Measurements from ENCODE around the gene CLIC6.
"Not testable (repeated sequence)": the region's sequence is repeated elsewhere in the genome, so short reads cannot be mapped to it uniquely, and the experiment has no call there.

The CLIC6 gene

DNA sequence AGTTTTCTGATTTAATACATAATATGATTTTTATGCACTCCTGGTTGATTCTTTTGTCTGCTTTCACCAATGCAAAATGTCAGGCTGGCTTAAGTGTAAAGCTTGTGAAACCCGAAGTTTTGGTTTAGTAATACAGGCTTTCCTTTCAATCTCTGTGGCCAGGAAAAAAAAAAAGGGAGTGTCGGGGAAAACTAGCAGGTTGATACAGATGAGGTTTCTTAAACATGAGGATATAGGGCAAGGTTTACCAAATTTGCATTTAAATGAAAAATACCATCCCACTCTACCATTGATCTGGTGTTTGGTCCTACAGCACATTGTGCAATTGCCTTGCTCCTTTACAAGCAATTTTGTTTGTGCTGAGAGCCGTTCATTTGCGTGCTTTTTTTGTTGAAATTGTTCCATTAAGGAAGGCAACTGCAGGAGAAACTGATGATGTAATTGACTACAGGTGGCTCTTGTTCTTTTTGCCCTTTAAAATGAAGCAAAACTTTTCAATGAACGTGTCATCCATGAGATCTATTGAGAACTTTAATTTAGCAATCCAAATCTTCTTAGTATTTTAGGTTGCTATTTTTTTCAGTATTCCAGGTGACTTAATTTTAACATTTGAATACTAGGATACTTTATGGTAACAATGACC lies 22.7 kb downstream of the CLIC6 start:
- DNase-seq (ENCODE audit: low spot score) (no peak), FAIRE-seq (no peak)

DNA sequence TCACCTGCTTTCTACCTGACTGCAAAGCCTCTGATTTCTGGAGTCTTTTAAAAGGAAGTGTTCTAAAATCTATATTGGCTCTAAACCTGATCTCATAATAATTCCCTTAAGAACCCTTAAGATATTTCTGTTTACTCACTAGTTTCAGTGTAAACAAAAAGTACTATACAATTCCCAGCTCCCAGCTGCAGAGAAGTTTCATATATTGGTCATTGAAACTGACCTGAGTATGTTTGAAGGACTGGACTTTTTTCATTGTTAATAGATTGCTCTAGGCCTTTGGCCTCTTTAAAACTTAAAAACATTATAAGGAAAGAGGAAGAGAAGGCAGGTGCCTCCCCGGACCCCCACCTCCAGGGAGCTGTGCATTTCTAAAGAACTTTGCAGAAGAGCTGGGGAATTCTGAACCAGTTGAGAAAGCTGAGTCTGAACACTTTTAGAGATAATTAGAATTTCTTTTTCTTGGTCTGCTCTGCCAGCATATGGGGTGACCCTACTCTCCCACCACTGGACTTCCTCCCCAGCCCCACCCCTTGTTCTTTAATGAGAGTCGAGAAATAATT lies 23.7 kb downstream of the CLIC6 start:
- FAIRE-seq = no peak

DNA sequence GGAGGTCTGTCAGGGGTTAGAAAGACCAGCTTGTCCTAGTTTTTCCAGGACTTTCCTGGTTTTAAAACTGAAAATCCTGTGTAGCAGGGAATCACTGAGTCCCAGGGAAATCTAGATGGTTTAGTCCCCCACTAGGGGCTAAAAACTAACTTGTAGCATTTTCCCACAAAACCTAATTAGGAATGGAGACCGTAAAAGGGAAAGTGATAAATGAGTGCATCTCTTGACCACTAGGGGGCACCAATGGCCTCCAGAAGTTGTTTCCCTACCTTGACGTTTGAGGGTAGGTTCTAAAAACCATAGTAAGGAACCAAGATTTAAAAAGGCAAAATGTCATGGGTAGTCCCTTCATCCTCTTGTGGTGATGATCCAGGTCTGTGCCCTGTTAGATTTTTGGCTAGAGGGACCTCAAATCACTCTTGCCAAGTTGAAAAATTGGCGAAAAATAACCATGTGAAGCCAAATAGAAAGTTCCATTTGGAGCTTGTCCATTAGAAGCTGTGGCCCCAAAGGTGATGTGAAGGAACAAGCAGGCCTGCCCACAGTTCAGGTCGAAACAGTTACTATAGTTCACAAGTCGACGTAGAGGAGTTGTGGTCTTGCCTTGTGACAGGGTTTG lies 24.5 kb downstream of the CLIC6 start:
- peak; percentile 58 for DNase-seq (ENCODE audit: low spot score)
- no peak for FAIRE-seq

More for the DNA sequence above, 23.7 kb downstream of the CLIC6 start:
- no peak for DNase-seq (ENCODE audit: low spot score)

GRCh38 chr21:34695434-34695833 lies 26.6 kb downstream of the CLIC6 start:
- FAIRE-seq = no peak
- no peak for DNase-seq (ENCODE audit: low spot score)

GRCh38 chr21:34696121-34696520 lies 27.3 kb downstream of the CLIC6 start:
- DNase-seq (ENCODE audit: low spot score) (no peak), FAIRE-seq (no peak)

DNA sequence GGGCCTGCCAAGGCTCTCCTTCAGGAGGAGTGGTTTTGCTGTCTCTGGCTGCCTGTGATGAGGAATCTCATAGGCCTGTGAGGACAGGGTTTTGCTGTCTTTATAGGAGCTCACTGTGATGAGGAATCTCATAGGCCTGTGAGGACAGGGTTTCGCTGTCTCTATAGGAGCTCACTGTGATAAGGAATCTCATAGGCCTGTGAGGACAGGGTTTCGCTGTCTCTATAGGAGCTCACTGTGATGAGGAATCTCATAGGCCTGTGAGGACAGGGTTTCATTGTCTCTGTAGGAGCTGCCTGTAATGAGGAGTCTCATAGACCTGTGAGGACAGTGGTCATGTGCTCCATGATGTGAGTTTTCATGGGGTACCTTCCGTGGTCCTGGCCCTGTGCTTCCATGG lies 29.0 kb downstream of the CLIC6 start:
- FAIRE-seq (no peak), DNase-seq (ENCODE audit: low spot score) (no peak)

DNA sequence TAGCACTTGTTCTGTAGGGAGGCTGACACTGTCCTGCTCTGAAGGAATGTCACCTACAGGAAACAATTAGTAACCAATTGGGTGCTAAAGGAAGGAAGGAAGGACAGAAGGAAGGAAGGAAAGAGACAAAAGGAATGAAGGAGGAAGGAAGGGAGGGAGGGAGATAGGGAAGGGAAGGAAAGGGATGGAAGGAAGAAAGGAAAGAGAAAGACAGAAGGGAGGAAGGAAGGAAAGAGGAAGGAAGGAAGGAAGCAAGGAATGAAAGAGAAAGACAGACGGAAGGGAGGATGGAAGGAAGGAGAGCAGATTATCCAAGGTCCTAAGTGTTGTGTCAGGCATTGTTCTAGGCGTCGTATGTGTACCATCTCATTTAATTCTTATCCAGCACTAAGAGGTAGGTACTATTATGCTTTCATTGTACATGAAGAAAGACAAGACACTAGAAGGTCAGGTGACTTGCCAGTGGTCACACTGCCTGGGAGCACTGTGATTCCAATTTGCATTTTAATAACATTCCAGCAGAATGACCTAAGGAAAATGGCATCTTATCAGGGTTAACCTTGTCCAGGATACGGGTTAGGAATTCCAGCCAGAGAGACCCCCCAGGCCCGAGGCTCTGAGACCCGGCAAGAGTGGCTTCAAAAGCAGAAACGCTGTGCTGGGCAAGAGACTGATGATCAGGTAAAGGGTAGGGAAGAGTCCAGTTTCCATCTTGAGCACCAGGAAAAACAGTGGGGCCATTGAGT lies 29.6 kb downstream of the CLIC6 start:
- DNase-seq (ENCODE audit: low spot score) = no peak
- no peak for FAIRE-seq

DNA sequence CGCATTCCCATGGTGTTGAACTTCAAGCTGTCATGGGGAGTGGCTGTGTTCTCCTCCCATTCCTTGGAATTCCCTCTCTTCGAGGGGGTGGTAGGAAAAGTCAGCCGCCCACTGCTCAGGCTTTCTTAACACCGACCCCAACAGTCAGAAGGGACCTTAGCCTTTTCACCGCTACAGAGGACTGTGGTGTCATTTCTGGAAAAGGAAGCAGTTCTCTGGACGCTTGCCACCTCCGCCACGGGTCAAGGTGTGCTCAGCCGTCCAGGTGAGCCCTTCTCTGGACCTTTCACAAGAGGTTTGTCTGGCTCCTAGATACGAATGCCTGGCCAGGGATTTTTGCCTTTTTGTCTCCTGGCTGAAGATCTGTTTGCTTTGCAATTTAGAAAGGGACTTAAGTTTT lies 31.8 kb downstream of the CLIC6 start:
- FAIRE-seq (no peak), DNase-seq (ENCODE audit: low spot score) (no peak)

GRCh38 chr21:34701726-34702125 lies 32.9 kb downstream of the CLIC6 start:
- no peak for DNase-seq (ENCODE audit: low spot score)
- FAIRE-seq = no peak

DNA sequence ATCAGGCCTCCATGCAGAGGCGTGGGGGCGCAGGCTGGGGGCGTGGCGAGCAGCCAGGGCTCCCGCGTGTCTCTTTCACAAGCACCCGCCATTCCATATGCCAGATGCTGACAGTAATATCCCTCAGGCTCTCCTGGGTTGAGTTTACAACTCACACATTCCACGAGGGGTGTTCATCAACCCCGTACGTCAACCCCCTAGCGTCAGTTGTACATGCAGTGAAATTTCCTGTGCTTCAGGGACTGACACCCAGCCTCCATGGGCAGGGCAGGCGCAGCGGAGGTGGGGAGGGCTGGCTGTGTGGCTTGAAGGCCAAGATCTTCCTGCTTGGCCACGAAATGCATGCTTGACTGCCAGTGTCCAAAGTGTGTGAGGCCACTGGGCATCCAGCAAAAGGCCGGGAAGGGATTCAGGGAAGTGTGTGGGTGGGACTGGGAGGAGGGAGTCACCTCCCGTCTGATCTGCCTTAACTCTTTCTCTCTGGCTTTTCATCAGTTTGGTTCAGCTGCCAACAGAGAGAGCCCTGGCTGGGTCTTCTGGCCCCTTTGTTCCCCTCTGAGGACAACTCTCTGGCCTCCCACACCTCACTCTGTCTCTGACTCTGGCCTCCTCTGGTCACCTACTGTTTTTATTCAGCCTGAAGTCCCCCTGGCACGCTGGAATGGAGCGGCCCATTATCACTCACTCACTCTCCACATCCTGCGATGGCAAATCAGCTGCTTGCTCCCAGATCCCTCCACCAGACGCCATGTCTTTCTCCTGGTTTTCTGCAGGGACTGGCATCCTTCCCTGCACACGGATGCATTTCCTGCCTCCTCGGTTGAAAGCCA lies 33.8 kb downstream of the CLIC6 start:
- FAIRE-seq (no peak), DNase-seq (ENCODE audit: low spot score) (no peak)

DNA sequence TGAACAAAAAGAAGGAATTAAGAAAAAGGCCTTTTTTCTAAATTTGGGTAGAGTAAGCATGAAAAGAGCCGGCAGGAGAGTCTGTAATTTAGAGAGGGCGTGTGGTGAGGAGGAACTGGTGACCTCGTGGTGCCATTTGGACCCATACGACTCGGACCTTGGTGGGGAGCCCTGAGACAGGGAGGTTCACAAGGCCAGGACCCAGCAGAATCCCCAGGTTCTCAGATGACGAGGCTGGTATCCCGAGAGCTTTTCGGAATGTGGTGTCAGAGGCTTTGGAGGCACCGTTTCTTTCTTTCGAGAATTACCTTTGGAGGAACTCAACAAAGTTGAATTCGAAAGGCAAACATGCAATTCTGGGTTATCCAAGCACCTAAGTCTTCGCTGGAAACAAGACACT lies 34.8 kb downstream of the CLIC6 start:
- no peak for FAIRE-seq
- no peak for DNase-seq (ENCODE audit: low spot score)

GRCh38 chr21:34704119-34704518 lies 35.3 kb downstream of the CLIC6 start:
- FAIRE-seq = no peak
- no peak for DNase-seq (ENCODE audit: low spot score)

GRCh38 chr21:34705011-34705410 lies 36.2 kb downstream of the CLIC6 start:
- DNase-seq (ENCODE audit: low spot score) (no peak), FAIRE-seq (no peak)

DNA sequence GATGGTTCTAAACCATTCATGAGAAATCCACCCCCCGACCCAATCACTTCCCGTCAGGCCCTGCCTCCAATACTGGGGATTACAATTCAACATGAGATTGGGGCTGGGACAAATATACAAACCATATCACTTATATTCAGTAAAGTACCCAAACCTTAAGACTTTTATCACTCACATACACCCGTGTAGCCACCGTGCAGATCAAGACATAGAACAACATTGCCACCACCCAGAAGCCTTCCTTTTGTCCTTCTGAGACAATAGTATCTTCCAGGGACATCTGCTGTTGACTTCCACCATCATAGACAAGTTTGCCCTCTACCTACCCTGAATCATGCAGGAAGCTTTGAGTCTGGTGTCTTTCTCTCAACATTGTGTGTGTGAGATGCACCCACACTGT lies 37.5 kb downstream of the CLIC6 start:
- DNase-seq (ENCODE audit: low spot score) (no peak), FAIRE-seq (no peak)

DNA sequence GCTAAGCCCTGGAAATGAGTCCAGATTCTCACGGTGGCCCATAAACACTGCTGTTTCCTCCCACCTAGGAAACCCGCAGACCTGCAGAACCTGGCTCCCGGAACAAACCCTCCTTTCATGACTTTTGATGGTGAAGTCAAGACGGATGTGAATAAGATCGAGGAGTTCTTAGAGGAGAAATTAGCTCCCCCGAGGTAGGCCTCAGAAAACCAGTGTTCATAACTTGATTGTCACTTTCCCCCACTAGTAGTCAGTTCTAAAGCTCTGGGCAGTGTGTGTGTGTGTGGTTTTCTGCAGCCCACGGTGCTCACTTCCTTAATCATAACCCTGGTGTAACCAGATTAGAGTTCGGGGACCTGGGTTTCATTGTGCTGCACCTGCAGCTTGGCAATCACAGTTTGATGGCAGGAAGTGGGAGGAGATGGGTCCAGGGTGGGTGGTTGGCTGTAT lies 39.1 kb downstream of the CLIC6 start:
- DNase-seq (ENCODE audit: low spot score) (no peak), FAIRE-seq (no peak)

GRCh38 chr21:34713621-34714020 lies 44.8 kb downstream of the CLIC6 start:
- DNase-seq (ENCODE audit: low spot score) = no peak
- FAIRE-seq = no peak

GRCh38 chr21:34715518-34715917 lies 46.7 kb downstream of the CLIC6 start:
- FAIRE-seq (no peak), DNase-seq (ENCODE audit: low spot score) (no peak)

GRCh38 chr21:34715985-34716596 lies 47.3 kb downstream of the CLIC6 start:
- FAIRE-seq = no peak
- no peak for DNase-seq (ENCODE audit: low spot score)

DNA sequence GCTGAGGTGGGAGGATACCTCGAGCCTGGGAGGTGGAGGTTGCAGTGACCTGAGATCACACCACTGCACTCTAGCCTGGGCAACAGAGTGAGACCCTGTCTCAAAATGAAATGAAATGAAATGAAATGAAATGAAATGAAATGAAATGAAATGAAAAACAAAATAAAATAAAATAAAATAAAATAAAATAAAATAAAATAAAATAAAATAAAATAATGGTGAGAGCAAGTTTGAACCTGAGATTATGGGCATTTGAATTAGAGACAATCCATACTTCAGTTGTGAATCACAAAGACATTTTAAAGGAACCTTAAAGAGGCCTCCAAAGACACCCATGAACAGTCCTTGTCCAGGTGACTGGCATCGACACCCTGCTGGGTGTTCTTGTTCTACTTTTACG lies 49.7 kb downstream of the CLIC6 start:
- not testable (repeated sequence) for DNase-seq (ENCODE audit: low spot score); FAIRE-seq

GRCh38 chr21:34722684-34723300 lies 54.0 kb downstream of the CLIC6 start:
- peak; percentile 20 for DNase-seq (ENCODE audit: low spot score)
- no peak for FAIRE-seq

All from urothelium cell line (cell line).